OCI-M2 (cell line): ENCODE measurements around the gene NFASC.

Experiments used
- DNase-seq: peaks from one replicate; lab custom pipeline; 2025; ENCODE audit not compliant: unreplicated experiment; lab: John Stamatoyannopoulos, UW

The NFASC gene

DNA sequence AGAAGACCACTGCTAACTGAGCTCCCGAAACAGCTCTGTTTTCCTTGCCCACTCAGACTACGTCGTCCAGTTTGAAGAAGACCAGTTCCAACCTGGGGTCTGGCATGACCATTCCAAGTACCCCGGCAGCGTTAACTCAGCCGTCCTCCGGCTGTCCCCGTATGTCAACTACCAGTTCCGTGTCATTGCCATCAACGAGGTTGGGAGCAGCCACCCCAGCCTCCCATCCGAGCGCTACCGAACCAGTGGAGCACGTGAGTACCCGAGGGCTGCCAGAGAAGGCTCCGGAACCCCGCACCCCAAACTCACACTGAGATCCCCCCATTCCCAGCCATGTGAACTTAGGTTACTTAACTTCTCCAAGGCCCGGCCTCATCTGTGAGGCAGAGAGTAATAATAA is 108.6 kb downstream of the NFASC start:
- DNase-seq: no peak

DNA sequence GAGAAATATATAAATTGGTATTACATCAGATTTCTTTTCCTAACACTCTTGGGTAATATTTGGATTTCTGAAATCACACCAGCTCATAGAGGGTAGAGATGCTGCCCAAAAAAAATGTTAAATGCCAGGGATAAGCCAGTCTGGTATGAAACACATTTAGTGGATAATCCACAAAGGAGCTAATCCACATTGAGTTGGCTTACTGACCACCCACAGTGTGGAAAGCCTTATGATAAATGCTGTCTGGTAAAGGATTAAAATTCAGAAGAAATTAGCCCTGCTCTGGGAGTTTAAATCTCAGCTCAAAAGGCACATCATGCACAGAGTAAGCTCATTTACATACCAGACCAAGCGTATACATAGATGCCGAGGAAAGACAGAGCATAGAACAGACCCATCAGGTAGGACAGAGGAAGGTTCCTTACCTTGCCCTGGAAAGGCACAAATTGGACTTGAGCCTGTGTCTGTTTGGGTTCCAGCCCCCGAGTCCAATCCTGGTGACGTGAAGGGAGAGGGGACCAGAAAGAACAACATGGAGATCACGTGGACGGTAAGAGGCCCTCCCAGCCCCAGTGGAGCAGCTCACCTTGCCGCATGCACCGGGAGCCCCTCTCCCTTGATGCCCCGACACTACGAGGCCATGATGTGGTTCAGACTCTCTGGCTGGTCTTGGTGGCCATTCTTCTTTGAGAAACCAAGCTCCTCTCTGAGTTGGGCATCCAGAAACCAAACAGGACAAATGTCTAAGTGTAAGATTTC is 109.4 kb downstream of the NFASC start:
- DNase-seq: no peak

DNA sequence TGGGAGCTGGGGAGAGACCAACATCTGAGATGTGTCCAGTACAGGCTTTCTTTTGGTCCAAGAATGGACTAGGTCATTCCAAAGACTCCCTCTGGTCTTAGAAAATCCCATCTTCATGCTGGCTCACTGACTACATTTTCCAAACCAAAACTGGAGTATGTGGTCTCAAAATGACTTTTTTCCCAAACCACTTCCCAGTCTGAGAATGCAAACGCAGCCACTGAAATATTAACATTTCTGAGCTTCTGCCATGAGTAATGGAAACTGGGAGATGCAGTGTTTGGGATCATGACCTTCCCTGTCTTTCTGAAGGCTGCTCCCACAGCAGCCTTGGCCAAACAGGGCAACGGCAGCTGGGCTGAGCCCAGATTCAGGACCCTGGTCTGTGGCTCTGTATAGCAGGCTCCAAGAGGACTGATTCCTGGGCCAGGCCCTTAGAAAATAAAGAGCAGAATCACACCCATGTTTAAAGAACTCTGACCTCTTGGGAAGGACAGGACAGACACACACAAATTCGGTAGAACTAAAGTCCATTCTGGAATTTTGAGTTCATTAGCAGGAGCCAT is 110.3 kb downstream of the NFASC start:
- no peak for DNase-seq

DNA sequence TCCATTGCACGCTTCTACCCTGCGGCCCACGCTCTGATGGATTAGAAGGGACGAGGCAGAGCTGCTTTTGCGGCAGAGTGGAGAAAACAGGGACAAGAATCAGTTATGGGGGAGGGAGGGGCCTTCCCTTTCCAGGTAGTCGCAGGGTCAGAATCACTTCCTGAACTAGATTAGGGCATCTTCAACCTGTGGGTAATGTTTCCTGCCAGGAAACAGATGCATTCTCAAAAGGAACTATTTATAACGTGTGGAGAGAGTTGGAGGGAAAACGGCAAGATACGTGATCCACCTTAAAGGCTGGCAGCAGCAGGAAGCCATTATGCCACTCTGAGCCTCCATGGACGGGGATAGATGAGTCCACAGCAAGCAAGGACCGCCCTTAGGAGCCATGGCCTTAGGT is 112.5 kb downstream of the NFASC start:
- DNase-seq: no peak

DNA sequence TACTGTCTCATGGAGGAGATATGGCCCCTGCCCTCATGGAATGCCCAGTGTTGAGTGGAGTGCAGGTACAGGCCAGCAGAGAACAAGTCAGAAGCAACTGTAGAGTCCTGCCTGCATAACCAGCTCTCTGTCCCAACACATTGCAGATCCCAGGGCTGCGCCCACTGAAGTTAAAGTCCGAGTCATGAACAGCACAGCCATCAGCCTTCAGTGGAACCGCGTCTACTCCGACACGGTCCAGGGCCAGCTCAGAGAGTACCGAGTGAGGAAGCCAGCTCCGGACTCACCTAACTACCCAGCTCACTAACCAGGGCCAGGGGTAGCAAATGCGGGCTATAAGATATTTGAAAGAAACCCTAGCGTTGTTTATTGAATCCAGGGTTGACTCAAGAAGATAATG is 113.2 kb downstream of the NFASC start:
- no peak for DNase-seq

DNA sequence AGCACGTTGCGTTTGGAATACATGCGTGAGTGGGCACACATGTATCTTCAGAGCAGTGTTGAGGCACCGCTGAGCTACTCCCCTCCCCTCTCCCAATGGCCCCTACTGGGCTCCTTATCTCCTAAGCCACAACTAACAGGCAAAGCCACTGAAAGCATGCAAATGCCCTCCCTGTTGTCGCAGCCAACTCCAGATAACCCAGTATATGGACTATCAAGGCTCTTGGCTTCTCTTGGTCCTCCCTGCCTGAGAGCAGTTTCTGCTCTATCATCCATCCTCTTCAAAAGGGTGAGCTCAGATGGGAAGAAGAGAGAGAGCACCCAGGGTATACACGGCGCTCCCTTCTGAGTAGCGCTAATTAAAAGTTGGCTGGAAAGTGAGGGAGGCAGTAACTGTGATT is 113.8 kb downstream of the NFASC start:
- DNase-seq: no peak

DNA sequence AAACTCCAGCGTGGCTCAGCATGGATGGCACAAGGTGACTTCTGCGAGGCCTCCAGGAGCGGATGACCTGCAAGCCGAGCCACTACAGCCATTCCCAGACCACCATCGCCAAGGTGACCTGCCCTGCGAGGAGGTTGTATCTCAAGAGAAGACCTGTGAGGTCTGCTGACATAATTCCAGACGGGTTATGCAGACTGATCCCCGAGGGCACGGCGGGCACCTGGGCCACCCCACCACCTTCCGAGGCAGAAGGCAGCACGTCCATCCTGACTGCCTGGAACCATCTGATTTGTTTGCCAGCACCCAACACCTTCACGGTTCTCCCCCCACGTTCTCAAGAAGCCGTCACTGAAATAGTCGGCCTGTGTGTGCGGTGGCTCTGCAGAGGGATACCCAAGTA is 115.5 kb downstream of the NFASC start:
- DNase-seq: no peak

DNA sequence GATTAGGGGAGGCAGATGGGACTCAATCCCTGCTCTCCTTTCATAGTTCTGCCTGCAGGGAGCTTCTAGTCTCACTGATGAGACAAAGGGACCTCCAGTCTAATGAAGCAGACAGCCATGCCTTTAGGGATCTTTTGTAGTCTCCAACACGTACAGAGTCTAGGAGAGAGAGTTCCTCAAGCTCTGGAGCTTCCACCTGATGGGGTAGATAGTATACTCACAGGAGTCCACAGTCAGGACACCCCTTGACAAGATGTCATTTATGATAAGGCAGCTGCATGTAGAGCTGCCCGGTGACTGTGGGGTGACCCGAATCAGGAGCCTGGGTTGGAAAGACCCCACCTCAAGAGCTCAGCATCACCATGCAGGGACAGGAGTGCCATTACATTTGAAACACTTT is 117.0 kb downstream of the NFASC start:
- DNase-seq: no peak

DNA sequence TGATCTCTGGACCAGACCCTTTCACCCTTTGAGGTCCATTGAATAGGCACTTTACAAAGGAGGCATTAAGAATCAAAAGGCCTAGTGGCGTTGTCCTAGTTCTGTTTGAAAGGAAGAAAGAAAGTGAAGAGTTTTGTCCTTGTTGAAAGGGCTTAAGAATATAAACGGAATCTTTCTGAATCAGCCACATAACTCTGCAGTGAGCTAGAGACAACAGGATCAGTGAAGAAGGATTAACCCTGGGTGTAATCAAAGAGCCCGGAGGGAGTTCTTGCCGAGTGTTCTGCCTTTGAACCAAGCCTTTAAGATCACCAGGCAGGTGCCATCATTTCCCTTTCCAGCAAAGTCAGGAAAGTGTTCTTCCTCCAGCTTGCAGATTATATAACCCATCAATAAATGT is 117.5 kb downstream of the NFASC start:
- DNase-seq: no peak

DNA sequence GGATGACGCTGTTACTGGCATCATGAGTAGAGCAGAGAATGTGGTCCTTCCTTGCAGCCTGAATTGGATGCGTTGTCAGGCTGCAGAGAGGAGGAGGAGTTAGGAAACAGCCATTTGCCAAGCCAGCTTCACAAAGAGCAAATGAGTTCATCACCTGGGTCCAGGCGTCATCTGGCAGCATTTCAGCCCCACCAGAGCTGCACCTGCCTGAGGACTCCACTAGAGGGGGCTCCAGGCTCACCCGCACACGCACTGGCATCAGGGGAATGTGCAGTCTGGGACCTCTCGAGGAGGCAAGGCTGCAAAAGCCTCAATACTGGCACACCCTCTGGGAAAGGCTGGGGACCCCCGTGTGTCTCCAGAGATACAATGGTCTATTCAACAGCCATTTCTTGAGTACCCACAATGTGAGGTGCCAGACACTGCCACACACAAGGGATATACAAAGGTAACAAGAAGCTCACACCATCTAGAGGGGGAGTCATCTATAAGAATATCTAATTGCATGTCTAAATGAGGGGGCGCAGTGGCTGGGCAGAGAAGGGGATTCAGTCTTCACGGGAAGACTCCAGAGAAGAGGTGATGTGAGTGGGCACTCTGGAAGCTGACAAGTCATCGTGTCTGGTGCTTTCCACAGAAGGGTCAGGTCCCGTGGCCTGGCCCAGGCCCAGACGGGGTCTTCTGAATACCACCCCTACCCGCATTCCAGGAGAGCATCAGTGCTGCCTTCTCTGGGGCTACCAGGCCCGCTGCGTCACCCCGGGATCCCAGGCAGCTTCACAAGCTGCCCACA is 118.8 kb downstream of the NFASC start:
- DNase-seq: no peak

DNA sequence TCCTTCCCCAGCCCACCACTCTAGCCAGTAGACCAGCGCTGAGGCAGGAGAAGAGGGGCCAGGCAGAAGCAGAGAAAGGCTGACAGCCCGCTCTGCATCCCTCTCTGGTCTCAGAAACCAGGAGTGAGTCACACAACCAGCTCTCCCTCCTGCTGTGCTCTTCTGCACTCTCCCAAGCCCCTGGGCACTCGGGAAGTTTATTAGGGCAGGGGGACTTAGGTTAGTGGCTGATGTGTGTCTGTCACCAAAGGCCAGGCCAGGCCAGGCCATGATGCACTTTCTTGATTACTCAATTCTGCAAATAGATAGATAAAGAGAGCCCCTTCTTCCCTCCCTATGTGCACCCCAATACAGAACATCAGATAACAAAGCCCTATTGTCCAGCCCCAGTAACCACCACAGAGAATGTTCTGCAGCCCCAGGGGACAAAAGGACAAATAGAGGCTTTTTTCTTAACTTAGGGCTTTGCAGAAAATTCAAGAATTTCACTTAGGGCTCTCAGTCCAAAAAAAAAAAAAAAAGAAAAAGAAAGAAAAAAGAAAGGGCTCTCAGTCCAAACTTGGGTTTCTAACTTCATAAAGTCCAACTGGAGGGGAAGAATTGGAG is 119.5 kb downstream of the NFASC start:
- no peak for DNase-seq

DNA sequence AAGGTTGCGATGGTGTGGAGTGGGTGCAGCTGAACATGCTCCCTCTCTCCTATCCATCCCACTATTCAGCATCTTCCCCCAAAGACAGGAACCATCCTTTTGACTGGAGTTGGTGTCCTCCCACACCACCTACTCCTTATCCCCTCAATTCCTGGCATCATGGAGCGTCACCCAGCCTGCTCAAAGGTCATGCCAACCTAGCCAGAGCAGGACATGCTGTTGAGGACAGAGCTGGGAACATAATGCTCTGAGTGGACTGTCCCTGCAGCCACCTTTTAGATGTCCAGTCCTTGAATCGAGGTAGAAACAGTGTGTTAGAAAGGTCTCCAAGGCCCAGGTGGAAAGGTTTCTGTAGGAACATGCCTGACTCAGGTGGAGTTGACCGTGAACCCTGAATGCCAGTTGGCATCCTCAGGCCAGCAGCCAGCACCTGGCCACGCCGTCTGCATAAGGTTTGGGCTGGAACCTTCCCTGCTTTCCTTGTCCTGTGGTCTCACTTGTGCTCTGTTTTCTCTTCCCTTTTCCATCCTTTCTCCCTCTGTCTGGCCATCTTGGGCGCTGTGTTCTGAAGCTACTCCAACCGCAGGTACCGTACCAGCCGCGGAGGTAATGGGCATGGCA is 120.2 kb downstream of the NFASC start:
- DNase-seq: no peak

DNA sequence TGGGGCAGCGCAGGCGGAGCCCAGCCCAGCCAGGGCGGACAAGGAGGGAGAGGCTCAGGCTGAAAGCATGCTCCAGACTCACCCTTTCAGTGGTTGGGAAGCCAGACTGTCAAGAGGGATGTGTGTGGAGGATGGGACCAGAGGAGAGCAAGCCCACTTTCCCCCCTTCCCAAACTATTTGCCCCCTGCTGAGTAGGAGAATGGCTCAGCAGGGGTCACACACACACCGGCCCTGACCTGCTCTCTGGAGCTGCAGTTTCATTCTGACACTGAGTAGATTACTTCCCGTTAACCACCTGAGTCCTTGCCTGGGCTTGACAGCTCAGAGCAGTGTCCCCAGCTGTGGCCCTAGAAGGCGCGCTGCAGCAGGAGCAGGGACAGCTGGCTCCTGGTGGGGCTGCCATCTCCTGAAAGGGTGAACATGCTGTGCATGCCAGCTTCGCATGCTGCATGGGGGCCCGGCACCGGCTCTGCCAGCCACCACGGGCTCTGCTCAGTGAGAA is 120.7 kb downstream of the NFASC start:
- no peak for DNase-seq

DNA sequence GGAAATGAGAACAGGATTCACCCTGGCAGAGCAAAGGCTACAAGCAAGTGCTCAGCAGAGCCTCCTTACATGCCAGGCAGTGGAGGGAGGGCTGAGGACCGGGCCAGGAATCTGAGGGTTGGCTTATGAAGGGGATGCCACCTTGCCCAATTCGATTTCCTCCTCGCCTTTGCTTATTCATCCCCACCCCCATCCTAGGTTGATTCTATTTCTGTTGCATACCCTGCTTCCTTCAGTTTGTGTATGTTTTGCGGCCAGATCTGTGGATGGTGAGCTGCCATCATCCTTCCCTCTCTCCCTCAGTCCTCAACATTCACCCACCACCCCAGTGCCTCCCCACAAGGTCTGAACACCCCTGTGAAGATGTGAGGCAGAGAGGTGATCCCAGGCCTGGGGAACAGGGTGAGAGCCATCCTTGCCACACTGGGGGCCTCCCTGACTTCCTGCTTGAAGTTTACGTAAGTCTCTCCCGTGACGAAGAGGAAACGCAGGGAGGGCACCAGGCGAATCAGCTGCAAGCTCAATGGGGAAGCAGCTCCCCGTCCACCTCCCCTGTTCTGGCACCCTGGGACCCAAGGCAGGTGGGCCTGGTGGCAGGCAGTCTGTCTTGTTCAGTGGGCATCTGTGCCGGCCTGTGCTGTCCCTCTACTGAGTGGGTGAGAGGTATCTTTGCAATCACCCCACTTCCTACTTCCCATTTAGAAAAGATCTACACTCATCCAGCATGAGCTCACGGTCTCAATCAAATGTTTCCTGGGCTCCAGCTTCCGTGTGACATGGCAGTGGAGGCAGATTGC is 121.7 kb downstream of the NFASC start:
- DNase-seq: no peak

DNA sequence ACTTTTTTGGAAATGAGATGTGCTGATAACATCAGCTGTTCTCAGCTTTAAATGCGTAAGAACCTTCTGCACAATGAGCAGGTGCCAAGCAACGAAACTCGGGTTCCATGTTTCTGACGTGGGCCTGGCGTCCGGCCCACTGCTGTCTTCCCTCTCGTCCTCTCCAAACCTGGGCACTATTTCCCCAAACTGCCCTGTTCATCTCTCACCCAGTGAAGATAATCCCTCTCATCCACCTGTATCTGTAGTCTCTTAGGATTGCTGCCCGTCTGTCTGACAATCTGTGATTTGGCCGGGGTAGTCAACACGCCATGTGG is 122.3 kb downstream of the NFASC start:
- DNase-seq: no peak

DNA sequence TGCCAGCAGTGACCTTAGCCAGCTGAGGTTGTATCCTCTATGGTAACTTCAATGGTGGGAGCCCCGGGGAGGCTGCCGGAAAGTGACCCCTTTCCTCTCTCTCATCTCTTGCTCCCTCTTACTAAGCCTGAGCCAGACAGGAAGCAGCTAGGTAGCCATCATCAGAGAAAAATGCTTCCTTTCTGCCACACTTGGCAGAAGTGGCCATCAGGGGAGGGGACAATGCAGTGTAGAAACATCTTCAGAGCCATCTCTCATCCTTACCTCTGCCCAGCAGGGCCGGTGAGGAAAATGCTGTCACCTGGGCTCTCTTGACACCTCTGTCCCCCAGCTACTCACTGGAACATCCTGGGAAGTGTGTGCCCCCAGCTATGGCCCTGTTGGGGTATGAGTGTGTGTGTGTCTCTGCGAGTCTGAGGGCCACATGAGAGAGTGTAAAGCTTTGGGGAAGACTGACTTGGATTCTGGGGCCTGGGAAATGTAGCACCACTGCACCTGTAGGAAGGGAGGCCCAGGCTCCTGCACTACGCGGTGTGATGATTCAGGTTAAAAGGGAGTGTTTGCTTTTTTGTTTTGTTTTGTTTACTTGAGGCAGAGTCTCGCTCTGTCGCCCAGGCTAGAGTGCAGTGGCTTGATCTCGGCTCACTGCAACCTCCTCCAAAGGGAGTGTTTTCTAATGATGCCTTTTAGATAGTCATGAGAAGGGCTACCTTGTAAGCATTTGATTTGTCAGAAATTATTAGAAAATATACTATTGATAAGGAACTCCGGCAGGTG is 123.6 kb downstream of the NFASC start:
- no peak for DNase-seq

DNA sequence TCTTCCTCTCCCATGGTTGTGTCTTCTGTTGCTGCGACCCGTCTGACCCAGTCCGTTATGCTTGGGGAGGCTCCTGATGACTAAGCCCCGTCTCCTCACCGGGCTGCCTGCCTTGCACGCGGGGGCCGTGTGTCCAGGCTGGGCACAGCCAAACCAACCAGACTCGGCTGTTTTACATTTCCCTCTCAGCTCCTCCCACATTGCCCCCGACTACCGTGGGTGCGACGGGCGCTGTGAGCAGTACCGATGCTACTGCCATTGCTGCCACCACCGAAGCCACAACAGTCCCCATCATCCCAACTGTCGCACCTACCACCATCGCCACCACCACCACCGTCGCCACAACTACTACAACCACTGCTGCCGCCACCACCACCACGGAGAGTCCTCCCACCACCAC is 126.3 kb downstream of the NFASC start:
- no peak for DNase-seq

DNA sequence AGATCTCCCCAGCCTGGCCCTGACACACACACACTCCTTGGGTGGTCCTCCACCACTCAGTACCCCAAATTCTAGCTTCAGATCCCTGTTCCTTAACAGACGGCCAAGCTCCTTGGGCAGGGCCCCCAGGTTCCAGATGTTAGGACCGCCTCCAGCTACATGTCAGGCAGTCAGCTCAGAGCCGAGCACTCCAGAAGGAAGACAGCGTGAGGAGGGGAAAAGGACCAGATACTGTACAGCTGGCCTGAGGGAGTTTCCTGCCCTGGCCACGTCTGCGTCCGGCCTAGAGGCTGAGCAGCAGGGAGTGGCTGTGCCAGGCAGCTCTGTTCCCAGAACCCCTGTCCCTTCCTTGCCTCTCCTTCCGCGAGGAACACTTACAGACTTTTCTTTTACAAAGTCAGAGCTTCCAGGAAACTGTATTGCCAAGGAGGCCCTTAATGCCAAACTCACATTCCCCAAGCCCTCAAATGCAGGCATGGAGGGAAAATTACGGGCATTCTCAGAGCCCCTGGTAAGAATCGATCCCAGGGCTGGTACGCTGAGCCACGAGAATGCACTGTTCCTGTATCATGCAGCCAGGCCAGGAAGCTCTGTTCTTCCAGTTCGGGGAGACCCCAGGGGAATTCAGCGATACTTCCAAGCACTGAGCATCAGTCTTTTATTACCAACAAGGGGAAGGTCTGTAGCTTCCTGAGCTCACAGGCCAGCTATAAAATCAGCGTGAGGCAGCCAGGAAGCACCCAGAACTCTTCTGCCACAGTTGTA is 127.1 kb downstream of the NFASC start:
- no peak for DNase-seq

DNA sequence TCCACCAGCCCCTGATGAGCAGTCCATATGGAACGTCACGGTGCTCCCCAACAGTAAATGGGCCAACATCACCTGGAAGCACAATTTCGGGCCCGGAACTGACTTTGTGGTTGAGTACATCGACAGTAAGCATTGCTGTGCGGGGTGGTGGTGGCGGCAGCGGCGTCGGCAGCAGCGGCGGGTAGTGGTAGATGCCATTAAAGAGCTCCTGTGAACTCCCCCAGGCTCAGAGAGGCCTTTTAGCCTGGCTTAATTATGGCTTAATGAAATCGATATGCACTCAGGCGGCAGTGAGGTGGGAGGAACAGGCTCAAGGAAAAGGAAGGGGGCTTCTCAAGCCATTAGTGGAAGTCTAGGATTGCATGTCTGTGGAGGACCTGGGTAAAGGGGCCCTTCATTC is 130.5 kb downstream of the NFASC start:
- DNase-seq: no peak
